Body of pancreas (tissue), 4 donors: ENCODE measurements around the gene AP3B1. TPM values are rescaled to one million over a fixed set of nuclear protein-coding genes. Genes with fewer than 3 reads are reported as not detected.
"Not testable (repeated sequence)": the region's sequence is repeated elsewhere in the genome, so short reads cannot be mapped to it uniquely, and the experiment has no call there.

Source experiments
- ATAC-seq: fragments of 150-250 bp; one replicate; pipeline ENCODE4 v1.9.1; 2016
- DNase-seq, 4 donors: peaks; one replicate each; pipeline ENCODE4 v3.0.0-alpha.2; 2019
- H3K27ac ChIP-seq, 4 donors: fragments of 200-600 bp; sonication (generic); 1 replicate in 3 of 4; 2 replicates in 1 of 4; pipeline versions ENCODE4 v1.5.1 to v1.6.1; 2016 to 2019; ENCODE audit warnings: mild to moderate bottlenecking in 1 of 4, mixed read lengths in 1 of 4, moderate library complexity in 1 of 4
- H3K27me3 ChIP-seq, 2 donors: fragments of 200-600 bp; sonication (generic); one replicate each; pipeline ENCODE4 v1.6.0; 2016; ENCODE audit warnings: mild to moderate bottlenecking in 1 of 2
- H3K36me3 ChIP-seq, 2 donors: fragments of 200-600 bp; sonication (generic); replicated peaks in 1 of 2; 2 replicates each; pipeline ENCODE4 v1.5.1; 2016; ENCODE audit warnings: low read depth in 2 of 2; ENCODE audit not compliant: insufficient read depth in 1 of 2
- H3K4me1 ChIP-seq: fragments of 200-600 bp; sonication (generic); one replicate; pipeline ENCODE4 v1.6.0; 2016
- H3K4me3 ChIP-seq, 2 donors: fragments of 200-600 bp; sonication (generic); 1 replicate in 1 of 2; 2 replicates in 1 of 2; pipeline ENCODE4 v1.5.1; 2016 to 2019
- H3K9me3 ChIP-seq, 3 donors: fragments of 200-600 bp; sonication (generic); 1 replicate in 2 of 3; 2 replicates in 1 of 3; pipeline ENCODE4 v1.5.1; 2016
- CTCF ChIP-seq, 7 experiments: fragments of 450-650 bp in 4 of 7; fragments of 200-600 bp in 3 of 7; sonication (generic) in 3 of 7; IDR thresholded peaks; one replicate each; pipeline ENCODE4 v1.5.1; 2016 to 2019; ENCODE audit warnings: antibody characterized with exemption in 7 of 7
- POLR2A ChIP-seq, 3 donors: fragments of 450-650 bp; IDR thresholded peaks; one replicate each; pipeline ENCODE4 v1.6.1; 2016; ENCODE audit warnings: antibody characterized with exemption in 3 of 3, mild to moderate bottlenecking in 2 of 3
- WGBS, 2 donors: methylation state at CpG; one replicate each; pipeline ENCODE4 v1.1.5; 2017; 5-methylcytosine and 5-hydroxymethylcytosine counted together
- intact Hi-C: fragments of 100-400 bp; cut with DNase I; formaldehyde crosslinking; loops from one replicate; pipeline ENCODE4 v1.15.1; 2023
- total RNA-seq, 2 donors: library from RNA; depleted of rRNA; stranded (reverse); fragments of >200 nt; gene quantifications; one replicate each; pipeline ENCODE4 v1.1.0, GENCODE V29; 2016

Gene AP3B1
- total RNA-seq, 2 donors from 2014 or later, result 23.6 to 32.3 TPM

GRCh38 chr5:78213799-78214198 lies 80.7 kb downstream of the AP3B1 start:
- no peaks in the 10 kb centered on the region for H3K9me3 ChIP-seq
- no peak for ATAC-seq
- no peak for TF ChIP-seq CTCF (IDR thresholded peaks at IDR 0.05)
- no peak for TF ChIP-seq POLR2A (IDR thresholded peaks at IDR 0.05)
- DNase-seq, result no peak
- no peaks in the 10 kb centered on the region for H3K36me3 ChIP-seq
- no peak overlapping the region for H3K27ac ChIP-seq
- WGBS, 2 donors, result 92 to 96% methylated on average over 3 of the region's 3 CpGs
- no peaks in the 10 kb centered on the region for H3K4me1 ChIP-seq
- no peak overlapping the region for H3K4me3 ChIP-seq
- H3K27me3 ChIP-seq, result no peaks in the 10 kb centered on the region
- intact Hi-C loops, result no loop called here

- TF ChIP-seq CTCF (IDR thresholded peaks at IDR 0.05), result no peak
- TF ChIP-seq POLR2A (IDR thresholded peaks at IDR 0.05), result no peak
- no peak overlapping the region for H3K27ac ChIP-seq
- H3K27me3 ChIP-seq, result no peaks in the 10 kb centered on the region
- intact Hi-C loops, result no loop called here
- WGBS, 2 donors, result 81 to 98% methylated on average over 4 of the region's 4 CpGs
- no peaks in the 10 kb centered on the region for H3K9me3 ChIP-seq
- no peak overlapping the region for H3K4me3 ChIP-seq
- H3K36me3 ChIP-seq, result no peaks in the 10 kb centered on the region
- H3K4me1 ChIP-seq, result no peaks in the 10 kb centered on the region
- ATAC-seq (no peak), DNase-seq (no peak)
These were observed 83.4 kb downstream of the AP3B1 start for GRCh38 chr5:78211052-78211451.

- Histone ChIP-seq H3K27ac (no peak overlapping the region), H3K4me3 (no peak overlapping the region), H3K27me3 (no peaks in the 10 kb centered on the region), H3K9me3 (peaks cover 0 to 7% (median 0%) of the 10 kb centered on the region in 3 donors), H3K4me1 (no peaks in the 10 kb centered on the region), H3K36me3 (no peaks in the 10 kb centered on the region)
- TF ChIP-seq POLR2A (IDR thresholded peaks at IDR 0.05) (no peak), CTCF (IDR thresholded peaks at IDR 0.05) (no peak)
- DNase-seq, result no peak
- WGBS, 2 donors, result 83 to 98% methylated on average over 2 of the region's 2 CpGs
- ATAC-seq, result no peak
- intact Hi-C loops, result no loop called here
These were observed 90.3 kb downstream of the AP3B1 start for GRCh38 chr5:78204241-78204640.

- H3K27ac ChIP-seq, result no peak overlapping the region
- no peaks in the 10 kb centered on the region for H3K36me3 ChIP-seq
- TF ChIP-seq POLR2A (IDR thresholded peaks at IDR 0.05) (no peak), CTCF (IDR thresholded peaks at IDR 0.05) (no peak)
- H3K4me3 ChIP-seq, result no peak overlapping the region
- intact Hi-C loops, result no loop called here
- peaks cover 0 to 7% (median 0%) of the 10 kb centered on the region in 3 donors for H3K9me3 ChIP-seq
- no peaks in the 10 kb centered on the region for H3K4me1 ChIP-seq
- DNase-seq (no peak), ATAC-seq (no peak)
- 86 to 92% methylated on average over 2 of the region's 2 CpGs for WGBS, 2 donors
- H3K27me3 ChIP-seq, result no peaks in the 10 kb centered on the region
These were observed 90.7 kb downstream of the AP3B1 start for GRCh38 chr5:78203815-78204214.

- ATAC-seq (no peak), DNase-seq (no peak)
- TF ChIP-seq CTCF (IDR thresholded peaks at IDR 0.05), result no peak
- TF ChIP-seq POLR2A (IDR thresholded peaks at IDR 0.05), result no peak
- H3K27ac ChIP-seq, result no peak overlapping the region
- intact Hi-C loops, result no loop called here
- H3K4me3 ChIP-seq, result no peak overlapping the region
- no peaks in the 10 kb centered on the region for H3K9me3 ChIP-seq
- no peaks in the 10 kb centered on the region for H3K27me3 ChIP-seq
- H3K4me1 ChIP-seq, result no peaks in the 10 kb centered on the region
- H3K36me3 ChIP-seq, result no peaks in the 10 kb centered on the region
- WGBS, 2 donors, result 87 to 100% methylated on average over 1 of the region's 1 CpG
These were observed 104.1 kb downstream of the AP3B1 start for GRCh38 chr5:78190402-78190801.

- 91 to 99% methylated on average over 4 of the region's 4 CpGs for WGBS, 2 donors
- H3K36me3 ChIP-seq, H3K9me3 ChIP-seq, H3K4me3 ChIP-seq, DNase-seq, H3K27me3 ChIP-seq, H3K4me1 ChIP-seq, H3K27ac ChIP-seq, intact Hi-C loops, ATAC-seq: not testable (repeated sequence)
These were observed 105.8 kb downstream of the AP3B1 start for GRCh38 chr5:78188681-78189080.
